ENCODE measurements around the gene GALNTL6. TPM values are rescaled to one million over a fixed set of nuclear protein-coding genes. Genes with fewer than 3 reads are reported as not detected.

The GALNTL6 gene
- total and polyA plus RNA-seq, 2 donors (not counting 3 experiments of a cell fraction or from before 2014, with no cell fraction given) = not detected

DNA sequence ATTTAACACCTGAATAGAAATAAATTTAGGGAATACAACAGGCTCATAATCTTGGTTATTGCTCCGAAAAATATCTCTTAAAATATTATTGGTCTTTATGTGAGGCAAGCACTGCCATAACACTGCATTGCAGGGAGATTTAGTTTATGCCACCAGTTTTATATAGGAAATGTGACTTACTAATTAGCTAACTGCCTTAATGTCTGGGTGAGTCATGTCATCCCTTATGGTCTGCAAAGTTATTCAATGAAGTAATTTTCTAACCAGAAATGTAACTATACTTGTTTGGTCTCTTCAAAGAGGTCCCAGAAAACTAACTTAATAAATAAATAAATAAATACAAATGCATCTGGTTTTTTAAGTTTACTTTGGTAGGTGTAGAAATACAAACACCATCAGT, 597.2 kb downstream of the GALNTL6 start:
- no peaks in the 10 kb centered on the region for H3K9me1 ChIP-seq (replicated peaks; ENCODE audit: control insufficient read depth, extremely low read depth, insufficient read depth, low read length)
- no peak overlapping the region for H3K4me2 ChIP-seq (ENCODE audit: insufficient read depth, low read length)
- dilution Hi-C loops (cut with MboI; ENCODE audit: extremely low pct_ligation_motif_present, low sequenced_read_pairs) (no loop called here), intact Hi-C loops (cut with micrococcal nuclease) (no loop called here)
- TF ChIP-seq EZH2 (IDR thresholded peaks at IDR 0.05; ENCODE audit: borderline replicate concordance, low read depth, low read length, severe bottlenecking) = no peak
- TF ChIP-seq MYC (IDR thresholded peaks at IDR 0.05; ENCODE audit: low read depth, low read length) = no peak
- TF ChIP-seq FOS (IDR thresholded peaks at IDR 0.05; ENCODE audit: borderline replicate concordance, insufficient read depth, low read length) = no peak
- TF ChIP-seq POLR2A (IDR thresholded peaks at IDR 0.05; ENCODE audit: low read depth, low read length) = no peak
- no peak for TF ChIP-seq GATA2 (IDR thresholded peaks at IDR 0.05; ENCODE audit: insufficient read depth, insufficient read length, low read depth, low read length)
- no peak for TF ChIP-seq JUN (IDR thresholded peaks at IDR 0.05; ENCODE audit: borderline replicate concordance, insufficient read depth, insufficient read length, low read depth)
- TF ChIP-seq, protein P1, sequence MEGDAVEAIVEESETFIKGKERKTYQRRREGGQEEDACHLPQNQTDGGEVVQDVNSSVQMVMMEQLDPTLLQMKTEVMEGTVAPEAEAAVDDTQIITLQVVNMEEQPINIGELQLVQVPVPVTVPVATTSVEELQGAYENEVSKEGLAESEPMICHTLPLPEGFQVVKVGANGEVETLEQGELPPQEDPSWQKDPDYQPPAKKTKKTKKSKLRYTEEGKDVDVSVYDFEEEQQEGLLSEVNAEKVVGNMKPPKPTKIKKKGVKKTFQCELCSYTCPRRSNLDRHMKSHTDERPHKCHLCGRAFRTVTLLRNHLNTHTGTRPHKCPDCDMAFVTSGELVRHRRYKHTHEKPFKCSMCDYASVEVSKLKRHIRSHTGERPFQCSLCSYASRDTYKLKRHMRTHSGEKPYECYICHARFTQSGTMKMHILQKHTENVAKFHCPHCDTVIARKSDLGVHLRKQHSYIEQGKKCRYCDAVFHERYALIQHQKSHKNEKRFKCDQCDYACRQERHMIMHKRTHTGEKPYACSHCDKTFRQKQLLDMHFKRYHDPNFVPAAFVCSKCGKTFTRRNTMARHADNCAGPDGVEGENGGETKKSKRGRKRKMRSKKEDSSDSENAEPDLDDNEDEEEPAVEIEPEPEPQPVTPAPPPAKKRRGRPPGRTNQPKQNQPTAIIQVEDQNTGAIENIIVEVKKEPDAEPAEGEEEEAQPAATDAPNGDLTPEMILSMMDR (IDR thresholded peaks at IDR 0.05; ENCODE audit: extremely low read depth in 1 of 2, insufficient read depth in 1 of 2, low read depth in 1 of 2, low read length in 2 of 2) = no peak
- TF ChIP-seq POLR2AphosphoS5 (IDR thresholded peaks at IDR 0.05; ENCODE audit: insufficient read depth, low read depth, low read length) = no peak
- TF ChIP-seq MAX (IDR thresholded peaks at IDR 0.05; ENCODE audit: insufficient read depth, insufficient read length) = no peak
- H3K79me2 ChIP-seq (ENCODE audit: control insufficient read depth, insufficient read depth, low read length) = no peaks in the 10 kb centered on the region
- POLR2A ChIA-PET = no interaction called here
- BruUV-seq (replicated peaks) = no TSS peak
- no peak for DNase-seq (ENCODE audit: low read depth, low spot score)
- H3K36me3 ChIP-seq (ENCODE audit: control insufficient read depth in 2 of 2, extremely low read depth in 1 of 2, insufficient read depth in 2 of 2, low read length in 2 of 2) = no peaks in the 10 kb centered on the region
- no peaks in the 10 kb centered on the region for H3K4me1 ChIP-seq (ENCODE audit: control insufficient read depth, extremely low read depth, insufficient read depth, low read length)
- H3K4me3 ChIP-seq (replicated peaks in 1 of 3; ENCODE audit: insufficient read depth in 1 of 3, low read depth in 1 of 3, low read length in 3 of 3) = no peak overlapping the region
- FAIRE-seq = no peak
- H3K27ac ChIP-seq (ENCODE audit: insufficient read depth, low read depth, low read length) = no peak overlapping the region
- no peaks in the 10 kb centered on the region for H4K20me1 ChIP-seq (replicated peaks; ENCODE audit: control insufficient read depth, extremely low read depth, insufficient read depth, low read length)
- H3K9ac ChIP-seq (replicated peaks; ENCODE audit: extremely low read depth, insufficient read depth, low read length) = no peak overlapping the region
- H2AFZ ChIP-seq (ENCODE audit: low read depth, low read length) = no peak overlapping the region
- H3K27me3 ChIP-seq (ENCODE audit: control insufficient read depth in 2 of 2, insufficient read depth in 2 of 2, low read length in 2 of 2) = no peaks in the 10 kb centered on the region
- H3K9me3 ChIP-seq (replicated peaks; ENCODE audit: control insufficient read depth, insufficient read depth, low read length) = no peaks in the 10 kb centered on the region
- CTCF ChIA-PET = no interaction called here

Data from endothelial cell of umbilical vein (primary cell).